Ovary (tissue), 9 donors: Measurements from ENCODE around the gene TFF3. TPM values are rescaled to one million over a fixed set of nuclear protein-coding genes. Genes with fewer than 3 reads are reported as not detected.

Experiments
- DNase-seq, 5 donors: peaks; one replicate each; pipeline ENCODE4 v3.0.0-alpha.2; 2019 to 2020
- H3K27ac ChIP-seq, 2 donors: fragments of 200-600 bp; one replicate each; pipeline versions ENCODE4 v1.5.1 to v1.8.0; 2019 to 2022
- H3K27me3 ChIP-seq: fragments of 200-600 bp; one replicate; pipeline ENCODE4 v1.8.0; 2022
- H3K36me3 ChIP-seq: fragments of 200-600 bp; sonication (generic); one replicate; pipeline ENCODE4 v1.5.1; 2019
- H3K4me1 ChIP-seq: one replicate; pipeline ENCODE4 v1.8.1; 2013; ENCODE audit warnings: mild to moderate bottlenecking, moderate library complexity; ENCODE audit not compliant: insufficient read depth
- H3K4me3 ChIP-seq: fragments of 200-600 bp; sonication (generic); one replicate; pipeline ENCODE4 v1.5.1; 2017
- H3K9me3 ChIP-seq, 2 donors: fragments of 200-600 bp in 1 of 2; sonication (generic) in 1 of 2; one replicate each; pipeline versions ENCODE4 v1.5.1 to v1.8.1; 2013 to 2019; ENCODE audit warnings: mild to moderate bottlenecking in 1 of 2, moderate library complexity in 1 of 2
- EP300 ChIP-seq: sonication (generic); formaldehyde crosslinking; IDR thresholded peaks from one replicate; pipeline ENCODE4 v1.6.1; 2017; ENCODE audit warnings: antibody characterized with exemption
- POLR2A ChIP-seq: fragments of 450-650 bp; IDR thresholded peaks from one replicate; pipeline ENCODE4 v1.6.1; 2017; ENCODE audit warnings: antibody characterized with exemption, mild to moderate bottlenecking, moderate library complexity
- WGBS, 3 donors: extraction: QIAGEN DNeasy Blood & Tissue Kit in 1 of 3; methylation state at CpG; one replicate each; pipeline versions ENCODE4 v1.1.5 to v1.1.7; 2013 to 2017; 5-methylcytosine and 5-hydroxymethylcytosine counted together
- intact Hi-C, 4 donors: fragments of 100-400 bp; cut with DNase I; formaldehyde crosslinking; loops; one replicate each; pipeline versions ENCODE4 v1.11.0 to v1.15.1; 2022 to 2023
- polyA plus RNA-seq, 2 donors: library from polyadenylated mRNA; stranded (reverse); fragments of 200-250 nt in 1 of 2; fragments of 350-450 nt in 1 of 2; fragmentation: Illumina TruSeq in 1 of 2; extraction: RNeasy Lipid Tissue Mini Kit (QIAGEN cat#74804) in 1 of 2; gene quantifications; one replicate each; pipeline ENCODE4 v1.2.3, GENCODE V29; 2013 to 2014
- total RNA-seq, 7 donors: library from RNA; depleted of rRNA in 2 of 7; stranded (reverse); fragments of >200 nt in 2 of 7; fragmentation: NEBNext Ultra II Directional in 3 of 7; extraction: Animal tissue kit (Norgen Biotek cat#: 25700) in 3 of 7; gene quantifications; one replicate each; pipeline versions ENCODE4 v1.1.0 to v1.2.4, GENCODE V29; 2016 to 2023
- TF ChIP-seq, protein P1 (sequence below), 3 donors: fragments of 450-650 bp in 2 of 3; fragments of 200-600 bp in 1 of 3; IDR thresholded peaks; one replicate each; pipeline versions ENCODE4 v1.5.1 to v1.8.0; 2016 to 2022; ENCODE audit warnings: antibody characterized with exemption in 3 of 3, mild to moderate bottlenecking in 1 of 3
- donor health status: DM: no; HTN: no; CAD: no; lungs with moderate emphysema.
- donor health status: DM: no; HTN: no; CAD: no.
- donor health status: Bipolar disorder and iron deficiency.
- donor health status: DM: yes; HTN: yes; CAD: no.
- donor health status: DM: no; HTN: no; CAD: no.
- donor health status: DM: yes; HTN: yes; CAD: no.

Gene TFF3
- total and polyA plus RNA-seq, 9 donors, result 1.3 to 131 (median 11.0) TPM; not detected in 1

DNA sequence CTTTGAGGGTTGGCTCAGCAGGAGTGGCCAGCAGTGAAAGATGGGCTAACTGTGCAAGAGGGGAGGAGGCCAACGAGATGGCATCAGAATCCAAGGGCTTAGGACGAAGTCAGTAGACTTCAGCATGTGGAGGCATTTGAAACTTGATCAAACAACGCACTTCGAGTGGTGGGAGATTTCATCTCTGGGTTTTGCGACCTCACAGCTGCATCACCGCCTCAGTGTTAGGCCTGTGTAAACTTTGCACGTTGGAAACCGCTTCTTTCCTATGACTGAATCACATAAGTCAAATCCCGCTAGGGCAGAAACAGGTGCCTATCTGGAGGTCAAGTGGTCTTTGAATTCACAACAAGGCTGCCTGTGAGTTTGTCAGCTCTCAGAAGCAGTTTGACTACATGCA is 17.8 kb downstream of the TFF3 start:
- DNase-seq, result no peak
- Histone ChIP-seq H3K9me3 (no peaks in the 10 kb centered on the region), H3K27me3 (no peaks in the 10 kb centered on the region), H3K27ac (no peak overlapping the region), H3K36me3 (no peaks in the 10 kb centered on the region), H3K4me3 (no peak overlapping the region), H3K4me1 (no peaks in the 10 kb centered on the region)
- 79 to 82% (median 80%) methylated on average over 9 of the region's 9 CpGs for WGBS, 3 donors
- no peak for TF ChIP-seq EP300
- TF ChIP-seq, protein P1, sequence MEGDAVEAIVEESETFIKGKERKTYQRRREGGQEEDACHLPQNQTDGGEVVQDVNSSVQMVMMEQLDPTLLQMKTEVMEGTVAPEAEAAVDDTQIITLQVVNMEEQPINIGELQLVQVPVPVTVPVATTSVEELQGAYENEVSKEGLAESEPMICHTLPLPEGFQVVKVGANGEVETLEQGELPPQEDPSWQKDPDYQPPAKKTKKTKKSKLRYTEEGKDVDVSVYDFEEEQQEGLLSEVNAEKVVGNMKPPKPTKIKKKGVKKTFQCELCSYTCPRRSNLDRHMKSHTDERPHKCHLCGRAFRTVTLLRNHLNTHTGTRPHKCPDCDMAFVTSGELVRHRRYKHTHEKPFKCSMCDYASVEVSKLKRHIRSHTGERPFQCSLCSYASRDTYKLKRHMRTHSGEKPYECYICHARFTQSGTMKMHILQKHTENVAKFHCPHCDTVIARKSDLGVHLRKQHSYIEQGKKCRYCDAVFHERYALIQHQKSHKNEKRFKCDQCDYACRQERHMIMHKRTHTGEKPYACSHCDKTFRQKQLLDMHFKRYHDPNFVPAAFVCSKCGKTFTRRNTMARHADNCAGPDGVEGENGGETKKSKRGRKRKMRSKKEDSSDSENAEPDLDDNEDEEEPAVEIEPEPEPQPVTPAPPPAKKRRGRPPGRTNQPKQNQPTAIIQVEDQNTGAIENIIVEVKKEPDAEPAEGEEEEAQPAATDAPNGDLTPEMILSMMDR (IDR thresholded peaks at IDR 0.05), result no peak
- TF ChIP-seq POLR2A, result no peak
- intact Hi-C loops, result no loop called here

DNA sequence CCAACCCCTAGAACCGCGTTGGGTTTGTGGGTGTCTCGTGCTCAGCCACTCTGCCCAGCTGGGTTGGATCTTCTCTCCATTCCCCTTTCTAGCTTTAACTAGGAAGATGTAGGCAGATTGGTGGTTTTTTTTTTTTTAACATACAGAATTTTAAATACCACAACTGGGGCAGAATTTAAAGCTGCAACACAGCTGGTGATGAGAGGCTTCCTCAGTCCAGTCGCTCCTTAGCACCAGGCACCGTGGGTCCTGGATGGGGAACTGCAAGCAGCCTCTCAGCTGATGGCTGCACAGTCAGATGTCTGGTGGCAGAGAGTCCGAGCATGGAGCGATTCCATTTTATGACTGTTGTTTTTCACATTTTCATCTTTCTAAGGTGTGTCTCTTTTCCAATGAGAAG is 18.7 kb downstream of the TFF3 start:
- no peaks in the 10 kb centered on the region for H3K36me3 ChIP-seq
- no peak for DNase-seq
- no peak overlapping the region for H3K27ac ChIP-seq
- intact Hi-C loops, result no loop called here
- TF ChIP-seq, protein P1 (IDR thresholded peaks at IDR 0.05), result no peak
- TF ChIP-seq POLR2A (no peak), EP300 (no peak)
- no peaks in the 10 kb centered on the region for H3K4me1 ChIP-seq
- no peaks in the 10 kb centered on the region for H3K27me3 ChIP-seq
- no peaks in the 10 kb centered on the region for H3K9me3 ChIP-seq
- WGBS, 3 donors, result 77 to 90% (median 89%) methylated on average over 7 of the region's 7 CpGs
- H3K4me3 ChIP-seq, result no peak overlapping the region

DNA sequence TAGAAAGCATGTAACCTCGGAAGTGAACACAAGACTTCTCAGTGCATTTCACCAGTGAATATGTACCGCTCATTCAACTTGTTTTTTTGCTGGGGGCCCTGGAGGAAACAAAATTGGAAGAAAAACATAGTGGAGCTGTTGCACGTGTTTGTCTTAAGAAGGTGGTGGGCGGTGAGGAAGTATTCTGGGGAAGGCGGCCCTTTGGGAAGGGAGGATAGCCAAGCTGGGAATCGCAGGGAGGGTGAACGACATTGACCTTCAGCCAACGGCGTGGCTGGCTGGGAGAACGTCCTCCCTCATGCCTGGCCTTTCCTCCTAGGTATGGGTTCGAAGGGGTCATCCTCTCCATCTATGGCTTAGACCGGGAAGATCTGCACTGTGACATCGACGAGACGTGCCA is 19.4 kb downstream of the TFF3 start:
- Histone ChIP-seq H3K27ac (no peak overlapping the region), H3K27me3 (no peaks in the 10 kb centered on the region), H3K4me3 (no peak overlapping the region), H3K4me1 (no peaks in the 10 kb centered on the region), H3K36me3 (no peaks in the 10 kb centered on the region), H3K9me3 (no peaks in the 10 kb centered on the region)
- intact Hi-C loops, result no loop called here
- TF ChIP-seq POLR2A (no peak), EP300 (no peak)
- TF ChIP-seq, protein P1 (IDR thresholded peaks at IDR 0.05), result no peak
- WGBS, 3 donors, result 55 to 60% (median 60%) methylated on average over 15 of the region's 15 CpGs
- no peak for DNase-seq

DNA sequence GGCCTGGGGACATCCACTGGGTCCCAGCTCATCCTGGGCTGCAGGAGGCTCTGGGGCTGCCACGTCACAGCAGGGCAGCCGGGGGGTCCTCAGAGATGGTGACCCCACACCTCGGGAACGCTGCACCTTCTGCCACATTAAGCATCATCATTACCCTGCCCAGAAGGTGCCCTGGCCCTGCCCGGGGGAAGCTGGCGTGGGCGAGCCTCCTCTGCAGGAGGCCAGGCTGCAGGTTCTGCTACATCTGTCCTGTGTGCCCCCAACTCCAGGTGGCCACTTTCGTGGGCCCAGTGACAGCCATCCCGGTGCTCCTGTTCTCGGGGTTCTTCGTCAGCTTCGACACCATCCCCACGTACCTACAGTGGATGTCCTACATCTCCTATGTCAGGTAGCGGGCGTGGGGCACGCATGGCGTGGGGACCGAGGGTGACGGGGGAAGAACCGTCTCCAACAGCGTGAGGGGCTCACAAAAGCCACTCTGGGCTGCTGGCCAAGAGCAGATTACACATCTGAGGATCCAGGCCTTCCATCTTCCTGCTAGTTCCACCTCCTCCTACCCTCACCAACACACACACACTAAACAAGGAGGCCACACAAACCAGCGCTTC is 20.8 kb downstream of the TFF3 start:
- TF ChIP-seq, protein P1 (IDR thresholded peaks at IDR 0.05), result no peak
- TF ChIP-seq POLR2A, result no peak
- no peak for TF ChIP-seq EP300
- WGBS, 3 donors, result 83 to 93% (median 91%) methylated on average over 22 of the region's 22 CpGs
- intact Hi-C loops, result no loop called here
- H3K27me3 ChIP-seq, result no peaks in the 10 kb centered on the region
- no peaks in the 10 kb centered on the region for H3K9me3 ChIP-seq
- no peaks in the 10 kb centered on the region for H3K4me1 ChIP-seq
- DNase-seq, result no peak
- no peaks in the 10 kb centered on the region for H3K36me3 ChIP-seq
- no peak overlapping the region for H3K4me3 ChIP-seq
- no peak overlapping the region for H3K27ac ChIP-seq
